Small intestine (tissue), 7 donors: Measurements from ENCODE around the gene C19orf38. TPM values are rescaled to one million over a fixed set of nuclear protein-coding genes. Genes with fewer than 3 reads are reported as not detected.
A peak's percentile ranks its signal among the peaks of the same experiment; 100 is the strongest.

Experiments
- DNase-seq, 2 donors: peaks; one replicate each; pipeline versions ENCODE4 v3.0.0 to v3.0.0-alpha.2; 2013
- FAIRE-seq: peaks from 2 replicates; lab custom pipeline; 2012; peaks lifted over from hg19 to GRCh38; lab: Jason Lieb, UNC
- H3K27ac ChIP-seq, 3 donors: one replicate each; pipeline ENCODE4 v1.5.1; 2013; ENCODE audit warnings: low read length in 2 of 3, mild to moderate bottlenecking in 2 of 3, control low read depth in 1 of 3, inconsistent platforms in 1 of 3, low read depth in 1 of 3, moderate library complexity in 1 of 3
- H3K27me3 ChIP-seq, 3 donors: one replicate each; pipeline ENCODE4 v1.6.1; 2013; ENCODE audit warnings: low read length in 3 of 3, inconsistent platforms in 1 of 3; ENCODE audit not compliant: control insufficient read depth in 3 of 3, insufficient read depth in 3 of 3
- H3K36me3 ChIP-seq, 3 donors: one replicate each; pipeline ENCODE4 v1.6.1; 2013; ENCODE audit warnings: low read length in 3 of 3, inconsistent platforms in 1 of 3, low read depth in 1 of 3, mild to moderate bottlenecking in 1 of 3, moderate library complexity in 1 of 3; ENCODE audit not compliant: control insufficient read depth in 3 of 3, insufficient read depth in 2 of 3
- H3K4me1 ChIP-seq, 3 donors: one replicate each; pipeline ENCODE4 v1.6.1; 2013; ENCODE audit warnings: low read length in 2 of 3, inconsistent platforms in 1 of 3, low read depth in 1 of 3, mild to moderate bottlenecking in 1 of 3, moderate library complexity in 1 of 3; ENCODE audit not compliant: control insufficient read depth in 3 of 3, insufficient read depth in 2 of 3
- H3K4me3 ChIP-seq, 3 donors: one replicate each; pipeline ENCODE4 v1.5.1; 2013; ENCODE audit warnings: low read length in 3 of 3, control low read depth in 1 of 3, inconsistent platforms in 1 of 3, low read depth in 1 of 3, mild to moderate bottlenecking in 1 of 3, moderate library complexity in 1 of 3
- H3K9me3 ChIP-seq, 2 donors: one replicate each; pipeline ENCODE4 v1.6.1; 2013; ENCODE audit warnings: low read depth in 1 of 2, low read length in 1 of 2; ENCODE audit not compliant: control insufficient read depth in 2 of 2, insufficient read depth in 1 of 2
- WGBS, 3 donors: extraction: QIAGEN DNeasy Blood & Tissue Kit; methylation state at CpG; one replicate each; pipeline ENCODE4 v1.1.7; 2013; 5-methylcytosine and 5-hydroxymethylcytosine counted together
- polyA plus RNA-seq, 4 donors: library from polyadenylated mRNA; stranded (reverse) in 3 of 4; unstranded in 1 of 4; fragments of 200-250 nt in 3 of 4; fragments of 120-200 nt in 1 of 4; gene quantifications; one replicate each; pipeline versions ENCODE4 v1.2.1 to v1.2.3, GENCODE V29; 2013
- donor health status: healthy with polysubstance abuse.
- donor health status: control.
- donor health status: control.
- donor health status: Bipolar disorder and iron deficiency.
- donor health status: healthy.

C19orf38 gene
- polyA plus RNA-seq, 4 donors: 1.1 to 2.6 (median 1.8) TPM

GRCh38 chr19:10817291-10818038 is 30.8 kb upstream of the C19orf38 start:
- peak overlapping the region in 2 of 3 donors; percentile 62 to 81 for H3K27ac ChIP-seq
- no peaks in the 10 kb centered on the region for H3K27me3 ChIP-seq
- no peaks in the 10 kb centered on the region for H3K9me3 ChIP-seq
- 78 to 89% (median 82%) methylated on average over 42 of the region's 42 CpGs for WGBS, 3 donors
- DNase-seq: peak in 1 of 2 donors; percentile 19
- no peak for FAIRE-seq
- H3K36me3 ChIP-seq: peaks cover 25 to 97% (median 25%) of the 10 kb centered on the region in 3 donors
- no peaks in the 10 kb centered on the region for H3K4me1 ChIP-seq
- peak overlapping the region in 1 of 3 donors; percentile 39 for H3K4me3 ChIP-seq

DNA sequence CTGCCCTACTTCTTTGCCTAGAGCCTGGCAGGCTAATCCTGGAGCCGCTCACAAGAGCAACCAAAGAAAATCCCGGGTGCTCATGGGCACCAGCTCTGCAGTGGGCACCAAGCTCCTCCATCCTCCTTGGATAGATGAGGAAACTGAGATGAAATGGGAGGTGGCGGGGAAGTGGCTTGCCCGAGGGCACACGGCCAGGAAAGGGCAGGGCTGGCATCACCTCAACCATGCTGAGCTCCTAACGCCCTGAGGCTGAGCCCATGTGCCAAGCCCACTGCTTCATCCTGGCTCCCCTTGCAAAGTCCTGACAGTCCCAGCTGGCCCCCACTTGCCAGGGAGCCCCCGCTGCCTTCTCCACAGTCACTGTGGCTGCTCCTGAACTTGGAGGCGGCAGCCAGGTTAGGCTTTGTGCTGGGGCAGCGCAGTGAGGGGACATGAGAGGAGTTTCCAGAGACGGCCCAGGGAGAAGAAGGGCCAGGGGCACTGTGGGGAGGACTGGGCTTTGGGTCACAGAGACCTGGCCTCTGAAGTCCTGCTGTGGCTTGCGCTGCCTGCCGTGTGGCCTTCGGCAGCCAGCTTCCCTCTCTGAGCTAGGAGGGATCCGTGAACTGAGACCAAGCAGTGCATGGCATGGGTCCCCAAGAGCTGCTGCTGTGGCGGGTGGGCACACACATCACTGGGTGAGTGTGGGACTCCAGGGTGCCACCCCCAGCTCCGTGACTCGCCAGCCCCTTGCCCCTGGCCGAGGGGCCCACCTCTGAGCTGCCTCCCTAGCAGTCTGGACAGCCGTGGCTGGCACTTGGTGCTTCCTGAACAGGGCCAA is 29.7 kb upstream of the C19orf38 start:
- DNase-seq: no peak
- no peaks in the 10 kb centered on the region for H3K4me1 ChIP-seq
- H3K27ac ChIP-seq: peak overlapping the region; percentile 25 to 62 (median 28)
- H3K4me3 ChIP-seq: no peak overlapping the region
- no peaks in the 10 kb centered on the region for H3K27me3 ChIP-seq
- H3K9me3 ChIP-seq: no peaks in the 10 kb centered on the region
- FAIRE-seq: no peak
- peaks cover 22 to 94% (median 28%) of the 10 kb centered on the region in 3 donors for H3K36me3 ChIP-seq
- WGBS, 3 donors: 90 to 97% (median 94%) methylated on average over 17 to 19 of the region's 19 CpGs

- H3K27ac ChIP-seq: no peak overlapping the region
- H3K4me3 ChIP-seq: no peak overlapping the region
- no peaks in the 10 kb centered on the region for H3K4me1 ChIP-seq
- H3K9me3 ChIP-seq: no peaks in the 10 kb centered on the region
- peaks cover 27 to 94% (median 30%) of the 10 kb centered on the region in 3 donors for H3K36me3 ChIP-seq
- 96 to 97% (median 97%) methylated on average over 25 to 27 of the region's 27 CpGs for WGBS, 3 donors
- no peak for FAIRE-seq
- no peak for DNase-seq
- H3K27me3 ChIP-seq: no peaks in the 10 kb centered on the region
Observed at GRCh38 chr19:10819124-10820060, 28.8 kb upstream of the C19orf38 start.

DNA sequence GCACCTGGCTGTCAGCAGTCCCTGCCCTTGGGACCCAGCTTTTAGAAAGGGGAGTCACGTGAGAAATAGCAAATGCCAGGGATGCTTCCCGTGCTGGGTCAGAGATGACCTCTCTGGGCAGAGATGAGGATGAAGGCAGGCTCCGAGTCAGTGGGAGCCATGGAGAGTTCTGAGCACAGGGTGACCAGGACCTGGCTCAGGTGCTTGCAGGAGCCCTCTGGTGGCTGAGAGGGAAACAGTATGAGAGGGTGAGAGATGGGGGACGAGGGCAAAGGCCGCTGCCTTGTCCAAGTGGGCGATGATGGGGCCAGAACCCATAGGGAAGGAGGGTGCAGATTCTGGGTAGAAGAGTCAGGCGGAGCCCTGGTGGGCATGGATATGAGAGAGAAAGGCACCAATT is 28.0 kb upstream of the C19orf38 start:
- 89 to 90% (median 89%) methylated on average over 7 of the region's 7 CpGs for WGBS, 3 donors
- FAIRE-seq (no peak), DNase-seq (no peak)
- Histone ChIP-seq H3K4me1 (no peaks in the 10 kb centered on the region), H3K27ac (no peak overlapping the region), H3K4me3 (no peak overlapping the region), H3K27me3 (no peaks in the 10 kb centered on the region), H3K9me3 (no peaks in the 10 kb centered on the region), H3K36me3 (peaks cover 27 to 97% (median 28%) of the 10 kb centered on the region in 3 donors)

DNA sequence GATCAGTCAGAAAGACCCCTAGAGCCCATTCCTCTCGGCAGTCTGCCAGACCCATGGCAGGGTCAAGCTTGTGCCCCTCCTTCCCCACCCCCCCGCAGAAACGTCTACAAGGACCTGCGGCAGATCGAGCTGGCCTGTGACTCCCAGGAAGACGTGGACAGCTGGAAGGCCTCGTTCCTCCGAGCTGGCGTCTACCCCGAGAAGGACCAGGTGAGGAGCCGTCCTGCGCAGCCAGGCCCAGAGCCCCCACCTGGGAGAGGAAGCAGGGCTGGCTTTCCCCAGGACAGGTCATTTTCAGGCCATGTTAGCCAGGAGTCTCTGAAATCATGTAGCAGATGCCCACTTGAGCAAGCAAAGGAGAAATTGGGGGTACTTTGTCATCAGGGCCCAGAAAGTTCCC is 24.5 kb upstream of the C19orf38 start:
- 95 to 98% (median 95%) methylated on average over 12 of the region's 12 CpGs for WGBS, 3 donors
- peaks cover 24 to 87% (median 26%) of the 10 kb centered on the region in 3 donors for H3K36me3 ChIP-seq

GRCh38 chr19:10826231-10826630 is 22.0 kb upstream of the C19orf38 start:
- no peak for FAIRE-seq
- Histone ChIP-seq H3K27ac (no peak overlapping the region), H3K4me1 (no peaks in the 10 kb centered on the region), H3K27me3 (no peaks in the 10 kb centered on the region), H3K36me3 (peaks cover 25 to 87% (median 31%) of the 10 kb centered on the region in 3 donors), H3K9me3 (no peaks in the 10 kb centered on the region), H3K4me3 (no peak overlapping the region)
- 87 to 92% (median 90%) methylated on average over 7 of the region's 7 CpGs for WGBS, 3 donors
- DNase-seq: no peak

More for the DNA sequence above, 24.5 kb upstream of the C19orf38 start:
- no peak overlapping the region for H3K4me3 ChIP-seq
- no peaks in the 10 kb centered on the region for H3K4me1 ChIP-seq
- FAIRE-seq (no peak), DNase-seq (no peak)
- H3K27me3 ChIP-seq: no peaks in the 10 kb centered on the region
- H3K9me3 ChIP-seq: no peaks in the 10 kb centered on the region
- H3K27ac ChIP-seq: no peak overlapping the region

- H3K27ac ChIP-seq: no peak overlapping the region
- 93 to 94% (median 93%) methylated on average over 6 of the region's 6 CpGs for WGBS, 3 donors
- H3K27me3 ChIP-seq: no peaks in the 10 kb centered on the region
- no peaks in the 10 kb centered on the region for H3K4me1 ChIP-seq
- H3K9me3 ChIP-seq: no peaks in the 10 kb centered on the region
- no peak overlapping the region for H3K4me3 ChIP-seq
- no peak for FAIRE-seq
- DNase-seq: no peak
- H3K36me3 ChIP-seq: peaks cover 28 to 87% (median 28%) of the 10 kb centered on the region in 3 donors
Observed at GRCh38 chr19:10826846-10827245, 21.4 kb upstream of the C19orf38 start.
